ENCODE results near the gene VWA8. TPM values are rescaled to one million over a fixed set of nuclear protein-coding genes. Genes with fewer than 3 reads are reported as not detected.

VWA8 gene
- total RNA-seq, 1 donor from 2014 or later: 33.4 TPM

DNA sequence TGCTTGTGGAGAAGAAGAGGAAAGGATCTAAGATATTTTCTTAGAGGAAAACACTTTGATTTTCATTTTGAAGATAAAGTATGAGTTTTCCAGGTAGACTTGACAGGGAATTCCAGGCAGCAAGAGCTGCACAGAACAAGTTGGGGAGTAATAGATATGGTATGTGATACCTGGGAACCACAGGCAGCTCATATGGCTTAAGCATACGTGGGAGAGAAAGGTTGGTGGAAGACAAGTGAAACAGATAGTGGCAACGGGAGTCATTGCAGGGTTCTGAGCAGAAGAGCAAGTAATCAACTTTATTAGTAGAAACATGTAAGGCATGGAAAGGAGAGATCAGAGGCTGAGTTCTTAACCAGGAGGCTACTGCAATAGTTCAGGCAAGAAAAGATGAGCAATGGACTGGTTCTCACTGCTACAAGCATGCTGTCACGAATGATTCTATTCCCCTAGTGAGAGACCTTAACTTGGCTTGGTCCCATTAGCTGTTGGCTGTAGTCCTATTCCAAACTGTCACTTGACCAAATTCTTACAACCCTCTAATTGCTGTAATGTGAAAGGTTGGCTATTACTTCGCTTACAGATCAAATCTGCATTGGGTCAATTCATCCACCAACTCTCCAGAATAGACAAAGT is 217.9 kb downstream of the VWA8 start:
- H3K4me3 ChIP-seq: no peak overlapping the region
- no peaks in the 10 kb centered on the region for H3K9me3 ChIP-seq
- intact Hi-C loops (cut with DNase I): no loop called here
- H3K27ac ChIP-seq: no peak overlapping the region
- no peaks in the 10 kb centered on the region for H3K36me3 ChIP-seq
- DNase-seq (ENCODE audit: extremely low spot score in 2 of 2): no peak
- TF ChIP-seq, protein P1, sequence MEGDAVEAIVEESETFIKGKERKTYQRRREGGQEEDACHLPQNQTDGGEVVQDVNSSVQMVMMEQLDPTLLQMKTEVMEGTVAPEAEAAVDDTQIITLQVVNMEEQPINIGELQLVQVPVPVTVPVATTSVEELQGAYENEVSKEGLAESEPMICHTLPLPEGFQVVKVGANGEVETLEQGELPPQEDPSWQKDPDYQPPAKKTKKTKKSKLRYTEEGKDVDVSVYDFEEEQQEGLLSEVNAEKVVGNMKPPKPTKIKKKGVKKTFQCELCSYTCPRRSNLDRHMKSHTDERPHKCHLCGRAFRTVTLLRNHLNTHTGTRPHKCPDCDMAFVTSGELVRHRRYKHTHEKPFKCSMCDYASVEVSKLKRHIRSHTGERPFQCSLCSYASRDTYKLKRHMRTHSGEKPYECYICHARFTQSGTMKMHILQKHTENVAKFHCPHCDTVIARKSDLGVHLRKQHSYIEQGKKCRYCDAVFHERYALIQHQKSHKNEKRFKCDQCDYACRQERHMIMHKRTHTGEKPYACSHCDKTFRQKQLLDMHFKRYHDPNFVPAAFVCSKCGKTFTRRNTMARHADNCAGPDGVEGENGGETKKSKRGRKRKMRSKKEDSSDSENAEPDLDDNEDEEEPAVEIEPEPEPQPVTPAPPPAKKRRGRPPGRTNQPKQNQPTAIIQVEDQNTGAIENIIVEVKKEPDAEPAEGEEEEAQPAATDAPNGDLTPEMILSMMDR (IDR thresholded peaks at IDR 0.05): no peak
- no peak for TF ChIP-seq POLR2A (IDR thresholded peaks at IDR 0.05)
- no peak for TF ChIP-seq POLR2AphosphoS5 (IDR thresholded peaks at IDR 0.05; ENCODE audit: insufficient read depth in 1 of 2, low read depth in 1 of 2)
- H3K4me1 ChIP-seq: no peaks in the 10 kb centered on the region
- H3K27me3 ChIP-seq: no peaks in the 10 kb centered on the region

DNA sequence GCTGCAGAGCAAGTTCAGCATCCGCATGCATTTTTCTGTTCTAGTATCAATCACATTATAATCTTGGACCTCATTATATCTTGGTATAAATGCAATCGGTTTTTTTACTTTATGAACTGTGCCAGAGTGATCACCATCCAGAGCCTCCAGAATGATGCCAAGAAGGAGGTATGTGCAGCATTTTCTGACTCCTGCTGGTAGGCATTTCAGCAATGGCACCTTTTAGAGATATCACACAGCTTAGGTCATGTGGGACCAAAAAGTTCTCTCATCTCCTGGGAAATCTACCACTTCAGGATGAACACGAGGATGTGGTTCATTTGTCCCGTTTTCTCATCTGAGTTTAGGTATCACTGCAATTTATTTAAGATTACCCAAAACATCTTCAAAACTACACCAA is 220.4 kb downstream of the VWA8 start:
- H3K27me3 ChIP-seq: no peaks in the 10 kb centered on the region
- TF ChIP-seq POLR2AphosphoS5 (IDR thresholded peaks at IDR 0.05; ENCODE audit: insufficient read depth in 1 of 2, low read depth in 1 of 2) (no peak), POLR2A (IDR thresholded peaks at IDR 0.05) (no peak)
- TF ChIP-seq, protein P1 (IDR thresholded peaks at IDR 0.05): no peak
- no peak for DNase-seq (ENCODE audit: extremely low spot score in 2 of 2)
- no peak overlapping the region for H3K4me3 ChIP-seq
- H3K27ac ChIP-seq: no peak overlapping the region
- no peaks in the 10 kb centered on the region for H3K9me3 ChIP-seq
- no peaks in the 10 kb centered on the region for H3K36me3 ChIP-seq
- intact Hi-C loops (cut with DNase I): no loop called here
- H3K4me1 ChIP-seq: no peaks in the 10 kb centered on the region

DNA sequence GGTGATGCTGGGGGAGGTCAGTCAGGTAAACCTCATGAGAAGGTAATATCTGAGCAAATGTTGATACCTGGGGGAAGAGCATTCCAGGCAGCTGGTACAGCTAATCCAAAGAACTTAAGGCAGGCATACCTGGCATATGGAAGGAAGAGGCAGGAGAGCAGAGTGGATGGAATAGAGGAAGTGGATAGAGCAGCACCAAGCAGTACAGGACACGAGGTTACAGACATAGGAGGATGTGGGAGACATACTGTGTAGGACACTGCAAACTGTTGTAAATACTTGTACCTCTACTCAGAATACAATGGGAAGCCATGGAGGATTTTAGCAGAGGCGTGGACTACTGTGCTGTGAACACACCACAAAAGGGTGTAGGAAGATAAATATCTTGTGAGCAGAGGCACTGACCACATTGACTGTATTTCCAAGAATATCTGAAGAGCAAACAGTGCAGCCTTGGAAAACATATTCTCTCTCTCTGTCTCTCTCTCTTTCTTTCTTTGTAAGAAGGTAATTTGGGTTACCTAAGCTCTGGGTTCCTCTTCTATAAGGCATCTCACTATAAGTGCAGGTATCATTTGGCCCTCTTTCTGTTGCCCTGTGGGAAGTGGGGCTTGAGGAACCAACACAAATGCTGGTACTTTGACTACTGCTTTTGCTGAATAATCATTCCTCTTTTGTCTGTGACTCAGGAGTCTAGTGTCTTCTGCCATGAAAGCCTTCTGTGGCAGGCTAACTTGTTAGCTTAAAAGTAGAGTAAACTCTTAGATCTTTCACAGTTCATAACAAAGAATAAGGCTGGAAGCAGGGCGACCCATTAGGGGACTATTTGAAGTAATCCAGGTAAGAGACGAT is 238.0 kb downstream of the VWA8 start:
- Histone ChIP-seq H3K4me1 (no peaks in the 10 kb centered on the region), H3K4me3 (no peak overlapping the region), H3K27ac (no peak overlapping the region), H3K27me3 (no peaks in the 10 kb centered on the region), H3K9me3 (no peaks in the 10 kb centered on the region), H3K36me3 (no peaks in the 10 kb centered on the region)
- DNase-seq (ENCODE audit: extremely low spot score in 2 of 2): no peak
- TF ChIP-seq POLR2AphosphoS5 (IDR thresholded peaks at IDR 0.05; ENCODE audit: insufficient read depth in 1 of 2, low read depth in 1 of 2): no peak
- TF ChIP-seq POLR2A (IDR thresholded peaks at IDR 0.05): no peak
- TF ChIP-seq, protein P1 (IDR thresholded peaks at IDR 0.05): no peak
- intact Hi-C loops (cut with DNase I): no loop called here

DNA sequence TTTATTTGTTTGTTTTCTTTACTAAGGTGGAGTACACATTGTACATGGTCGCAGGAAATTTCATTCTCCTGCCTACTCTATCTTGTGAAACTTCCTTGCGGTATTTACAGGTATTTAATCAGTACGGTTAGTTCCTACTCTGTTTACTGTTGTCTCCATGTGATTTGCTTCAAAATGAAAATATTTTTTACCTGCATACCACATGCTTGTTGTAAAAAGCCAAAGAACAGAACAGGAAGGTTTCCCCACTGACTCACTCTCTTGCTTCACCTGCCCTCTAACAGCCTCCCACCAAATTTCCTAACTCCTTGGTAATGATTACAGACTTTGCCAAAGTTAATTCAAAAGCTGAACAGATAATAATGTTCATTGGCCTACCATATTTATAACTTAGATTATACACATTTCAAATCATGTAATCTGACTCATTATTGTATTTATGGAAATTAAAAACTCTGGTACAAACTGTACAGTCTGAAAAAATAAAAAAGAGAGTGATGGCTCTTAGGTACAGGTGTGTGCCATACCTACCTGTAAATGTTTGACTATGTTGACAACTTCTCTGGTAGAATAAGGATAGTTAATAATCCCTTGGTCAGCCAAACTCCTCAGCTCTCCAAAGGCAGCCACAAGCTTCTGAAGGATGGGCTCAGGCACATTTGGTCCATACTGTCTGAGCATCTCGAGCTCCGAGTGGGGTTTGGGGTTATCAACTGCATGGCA is 239.9 kb downstream of the VWA8 start:
- Histone ChIP-seq H3K27ac (no peak overlapping the region), H3K36me3 (no peaks in the 10 kb centered on the region), H3K27me3 (no peaks in the 10 kb centered on the region), H3K9me3 (no peaks in the 10 kb centered on the region), H3K4me1 (no peaks in the 10 kb centered on the region), H3K4me3 (no peak overlapping the region)
- no peak for DNase-seq (ENCODE audit: extremely low spot score in 2 of 2)
- TF ChIP-seq POLR2A (IDR thresholded peaks at IDR 0.05) (no peak), POLR2AphosphoS5 (IDR thresholded peaks at IDR 0.05; ENCODE audit: insufficient read depth in 1 of 2, low read depth in 1 of 2) (no peak)
- TF ChIP-seq, protein P1 (IDR thresholded peaks at IDR 0.05): no peak
- intact Hi-C loops (cut with DNase I): no loop called here
